AG04449 (cell line): ENCODE results near the gene PCBP2.

ENCODE experiments used
- CTCF ChIA-PET: fragments of 350-600 bp; formaldehyde crosslinking; extraction: SDS; loops from one replicate; lab custom pipeline; 2021; ENCODE audit warnings: antibody characterized with exemption; lab: Yijun Ruan, JAX
- POLR2A ChIA-PET: fragments of 400-600, 350-600 bp; formaldehyde crosslinking; extraction: SDS; loops from one replicate; lab custom pipeline; 2020; ENCODE audit warnings: antibody characterized with exemption, inconsistent platforms; lab: Yijun Ruan, JAX
- DNase-seq: peaks from one replicate; pipeline ENCODE4 v3.0.0-alpha.2; 2010; ENCODE audit warnings: low read depth, low spot score
- H3K4me3 ChIP-seq: 2 replicates; pipeline ENCODE4 v1.5.1; 2011; ENCODE audit warnings: low read depth, mild to moderate bottlenecking, control low read depth, low read length
- CTCF ChIP-seq: IDR thresholded peaks from one replicate; pipeline ENCODE4 v1.5.1; 2011; ENCODE audit warnings: mild to moderate bottlenecking, moderate library complexity, low read length, control low read depth, inconsistent platforms; ENCODE audit not compliant: insufficient read depth; ENCODE audit errors: missing control alignments

The PCBP2 gene

GRCh38 chr12:53461591-53461990 is 9.7 kb downstream of the PCBP2 start:
- ChIA-PET POLR2A (interaction anchor here (0.7 kb wide), 1 partner anchor 14 kb away, joined by 4 read pairs; no protein-coding TSS in a partner anchor), CTCF (interaction anchor here (1.3 kb wide), 1 partner anchor 34 kb away, joined by 3 read pairs; no protein-coding TSS in a partner anchor)
- H3K4me3 ChIP-seq: no peak overlapping the region
- TF ChIP-seq CTCF: no peak
- no peak for DNase-seq

GRCh38 chr12:53462935-53463334 is 11.0 kb downstream of the PCBP2 start:
- POLR2A ChIA-PET: no interaction called here
- DNase-seq: no peak
- no peak for TF ChIP-seq CTCF
- no peak overlapping the region for H3K4me3 ChIP-seq
- CTCF ChIA-PET: interaction anchor here (1.2 to 1.5 kb wide), 2 partner anchors 12 to 14 kb away, joined by 3 to 4 read pairs; no protein-coding TSS in a partner anchor

GRCh38 chr12:53463802-53464560 is 12.1 kb downstream of the PCBP2 start:
- POLR2A ChIA-PET: interaction anchor here (1.3 kb wide), 2 partner anchors 10 to 18 kb away, joined by 4 read pairs; no protein-coding TSS in a partner anchor
- TF ChIP-seq CTCF: no peak
- CTCF ChIA-PET: interaction anchor here (0.7 to 3.2 kb wide), 6 partner anchors 9 to 111 kb away, joined by 3 to 19 read pairs (median 5); no protein-coding TSS in a partner anchor
- H3K4me3 ChIP-seq: no peak overlapping the region
- no peak for DNase-seq

- POLR2A ChIA-PET: interaction anchor here (1.3 kb wide), 2 partner anchors 11 to 17 kb away, joined by 4 read pairs; no protein-coding TSS in a partner anchor
- no peak for DNase-seq
- no peak overlapping the region for H3K4me3 ChIP-seq
- CTCF ChIA-PET: interaction anchor here (0.9 to 3.2 kb wide), 8 partner anchors 10 to 112 kb away, joined by 3 to 19 read pairs (median 5); no protein-coding TSS in a partner anchor
- TF ChIP-seq CTCF: no peak
Observed at GRCh38 chr12:53464685-53465418, 12.9 kb downstream of the PCBP2 start.

- TF ChIP-seq CTCF: no peak
- ChIA-PET POLR2A (no interaction called here), CTCF (interaction anchor here (0.8 to 3.2 kb wide), 5 partner anchors 10 to 113 kb away, joined by 3 to 19 read pairs (median 4); no protein-coding TSS in a partner anchor)
- DNase-seq: no peak
- H3K4me3 ChIP-seq: no peak overlapping the region
Observed at GRCh38 chr12:53465679-53466078, 13.8 kb downstream of the PCBP2 start.
